Lung (tissue), 12 donors: Measurements from ENCODE around the gene GRID1. TPM values are rescaled to one million over a fixed set of nuclear protein-coding genes. Genes with fewer than 3 reads are reported as not detected.

Experiments
- ATAC-seq: fragments of 200-7000 bp; cut with Tn5 transposase; one replicate; pipeline ENCODE4 v1.9.1; 2020; ENCODE audit warnings: moderate number of reproducible peaks; ENCODE audit not compliant: insufficient read depth, low FRiP score
- DNase-seq, 3 donors: peaks; one replicate each; pipeline ENCODE4 v3.0.0-alpha.2; 2013 to 2017
- H3K27ac ChIP-seq, 2 donors: one replicate each; pipeline ENCODE4 v1.5.1; 2013; ENCODE audit warnings: mild to moderate bottlenecking in 2 of 2, moderate library complexity in 2 of 2, control low read depth in 1 of 2, inconsistent platforms in 1 of 2, low read depth in 1 of 2, low read length in 1 of 2
- H3K27me3 ChIP-seq, 3 donors: one replicate each; pipeline ENCODE4 v1.5.1; 2013; ENCODE audit warnings: low read length in 2 of 3; ENCODE audit not compliant: control insufficient read depth in 3 of 3, insufficient read depth in 3 of 3
- H3K36me3 ChIP-seq, 4 donors: one replicate each; pipeline ENCODE4 v1.5.1; 2013; ENCODE audit warnings: low read length in 4 of 4, mild to moderate bottlenecking in 1 of 4, moderate library complexity in 1 of 4; ENCODE audit not compliant: control insufficient read depth in 4 of 4, insufficient read depth in 4 of 4
- H3K4me1 ChIP-seq, 5 donors: one replicate each; pipeline ENCODE4 v1.5.1; 2013; ENCODE audit warnings: low read length in 5 of 5, mild to moderate bottlenecking in 2 of 5, moderate library complexity in 1 of 5; ENCODE audit not compliant: control insufficient read depth in 5 of 5, insufficient read depth in 5 of 5
- H3K4me3 ChIP-seq: one replicate; pipeline ENCODE4 v1.5.1; 2013; ENCODE audit warnings: mild to moderate bottlenecking, control low read depth, moderate library complexity
- H3K9ac ChIP-seq, 2 donors: one replicate each; pipeline ENCODE4 v1.5.1; 2013; ENCODE audit warnings: low read length in 2 of 2, control low read depth in 1 of 2; ENCODE audit not compliant: insufficient read depth in 1 of 2
- H3K9me3 ChIP-seq, 4 donors: one replicate each; pipeline ENCODE4 v1.5.1; 2013; ENCODE audit warnings: low read length in 3 of 4, mild to moderate bottlenecking in 1 of 4, moderate library complexity in 1 of 4; ENCODE audit not compliant: control insufficient read depth in 4 of 4, insufficient read depth in 3 of 4
- CTCF ChIP-seq: IDR thresholded peaks from 2 replicates; pipeline ENCODE4 v1.5.1; 2012; ENCODE audit warnings: mild to moderate bottlenecking; ENCODE audit errors: control extremely low read depth, extremely low read depth
- WGBS, 2 donors: extraction: QIAGEN DNeasy Blood & Tissue Kit; methylation state at CpG; one replicate each; pipeline ENCODE4 v1.1.7; 2013; 5-methylcytosine and 5-hydroxymethylcytosine counted together
- polyA plus RNA-seq, 2 donors: library from polyadenylated mRNA; stranded (reverse); fragments of 200-250 nt; gene quantifications; one replicate each; pipeline ENCODE4 v1.2.1, GENCODE V29; 2013
- total RNA-seq, 2 donors: library from RNA; depleted of rRNA in 1 of 2; stranded (reverse); fragments of >200 nt in 1 of 2; gene quantifications; one replicate each; pipeline ENCODE4 v1.2.1, GENCODE V29; 2014 to 2021
- donor health status: control.
- donor health status: control.
- donor health status: Bipolar disorder and iron deficiency.
- donor health status: healthy.
- donor health status: DM: yes; HTN: yes; CAD: no.

GRID1 gene
- total and polyA plus RNA-seq, 4 donors, result 1.1 to 3.6 (median 2.2) TPM

- no peak for TF ChIP-seq CTCF
- DNase-seq, result no peak
- Histone ChIP-seq H3K27ac (no peak overlapping the region), H3K36me3 (no peaks in the 10 kb centered on the region), H3K9ac (no peak overlapping the region), H3K4me1 (no peaks in the 10 kb centered on the region), H3K9me3 (peaks cover 0 to 4% (median 0%) of the 10 kb centered on the region in 4 donors), H3K4me3 (no peak overlapping the region), H3K27me3 (no peaks in the 10 kb centered on the region)
- no peak for ATAC-seq
- 82 to 86% methylated on average over 12 of the region's 12 CpGs for WGBS, 2 donors
Measured at GRCh38 chr10:86083206-86083605, 283.4 kb downstream of the GRID1 start.

- H3K9me3 ChIP-seq, result peaks cover 0 to 6% (median 0%) of the 10 kb centered on the region in 4 donors
- DNase-seq, result no peak
- 89 to 91% methylated on average over 3 of the region's 3 CpGs for WGBS, 2 donors
- H3K9ac ChIP-seq, result no peak overlapping the region
- no peak overlapping the region for H3K27ac ChIP-seq
- no peaks in the 10 kb centered on the region for H3K27me3 ChIP-seq
- no peaks in the 10 kb centered on the region for H3K36me3 ChIP-seq
- no peaks in the 10 kb centered on the region for H3K4me1 ChIP-seq
- TF ChIP-seq CTCF, result no peak
- no peak for ATAC-seq
- H3K4me3 ChIP-seq, result no peak overlapping the region
Measured at GRCh38 chr10:86082556-86082955, 284.0 kb downstream of the GRID1 start.

GRCh38 chr10:86079088-86079487 lies 287.5 kb downstream of the GRID1 start:
- no peak for DNase-seq

More at GRCh38 chr10:86079088-86079487, 287.5 kb downstream of the GRID1 start:
- H3K9me3 ChIP-seq, result peaks cover 0 to 8% (median 0%) of the 10 kb centered on the region in 4 donors
- no peak for ATAC-seq
- no peaks in the 10 kb centered on the region for H3K4me1 ChIP-seq
- no peaks in the 10 kb centered on the region for H3K27me3 ChIP-seq
- H3K9ac ChIP-seq, result no peak overlapping the region
- TF ChIP-seq CTCF, result no peak
- 77 to 86% methylated on average over 4 of the region's 4 CpGs for WGBS, 2 donors
- no peak overlapping the region for H3K4me3 ChIP-seq
- no peaks in the 10 kb centered on the region for H3K36me3 ChIP-seq
- no peak overlapping the region for H3K27ac ChIP-seq
